Ureter (tissue), 1 donor: ENCODE data around the gene MEN1. TPM values are rescaled to one million over a fixed set of nuclear protein-coding genes. Genes with fewer than 3 reads are reported as not detected.

Experiments used
- DNase-seq: peaks from one replicate; pipeline ENCODE4 v3.0.0-alpha.2; 2020; ENCODE audit warnings: low spot score
- total RNA-seq: library from RNA; stranded (reverse); gene quantifications from one replicate; pipeline ENCODE4 v1.2.4, GENCODE V29; 2023
- donor health status: DM: yes; HTN: yes; CAD: no.

The MEN1 gene
- total RNA-seq, 1 donor from 2014 or later, result 18.7 TPM

- DNase-seq, result no peak
Measured at GRCh38 chr11:64801561-64802369, 8.6 kb downstream of the MEN1 start.

GRCh38 chr11:64801158-64801464, 9.2 kb downstream of the MEN1 start:
- no peak for DNase-seq

GRCh38 chr11:64800303-64801157, 9.8 kb downstream of the MEN1 start:
- DNase-seq, result no peak

- DNase-seq, result no peak
Measured at GRCh38 chr11:64799623-64800302, 10.6 kb downstream of the MEN1 start.

- DNase-seq, result no peak
Measured at GRCh38 chr11:64799256-64799622, 11.1 kb downstream of the MEN1 start.

GRCh38 chr11:64796757-64797541, 13.4 kb downstream of the MEN1 start:
- DNase-seq, result no peak

GRCh38 chr11:64796047-64796756, 14.1 kb downstream of the MEN1 start:
- DNase-seq, result no peak

GRCh38 chr11:64794526-64794925, 15.8 kb downstream of the MEN1 start:
- no peak for DNase-seq

- no peak for DNase-seq
Measured at GRCh38 chr11:64793271-64794160, 16.8 kb downstream of the MEN1 start.

GRCh38 chr11:64792482-64792881, 17.9 kb downstream of the MEN1 start:
- no peak for DNase-seq

- no peak for DNase-seq
Measured at GRCh38 chr11:64791781-64792291, 18.5 kb downstream of the MEN1 start.

GRCh38 chr11:64790205-64791095, 19.9 kb downstream of the MEN1 start:
- DNase-seq, result no peak

- DNase-seq, result no peak
Measured at GRCh38 chr11:64789331-64790204, 20.8 kb downstream of the MEN1 start.

- DNase-seq, result no peak
Measured at GRCh38 chr11:64788321-64789215, 21.8 kb downstream of the MEN1 start.

- DNase-seq, result peak; percentile 69
Measured at GRCh38 chr11:64787526-64788320, 22.6 kb downstream of the MEN1 start.

- DNase-seq, result no peak
Measured at GRCh38 chr11:64786308-64786707, 24.0 kb downstream of the MEN1 start.
